GM12865 (cell line): ENCODE data around the gene ATP8A1.
"Not testable (repeated sequence)": the region's sequence is repeated elsewhere in the genome, so short reads cannot be mapped to it uniquely, and the experiment has no call there.

Source experiments
- DNase-seq: peaks from one replicate; pipeline ENCODE4 v3.0.0; 2010; ENCODE audit warnings: low read depth
- H3K4me3 ChIP-seq: 2 replicates; pipeline ENCODE4 v1.5.1; 2011; ENCODE audit warnings: mild to moderate bottlenecking, low read depth, low read length, control low read depth
- TF ChIP-seq, protein P1 (sequence below): IDR thresholded peaks from 2 replicates; pipeline ENCODE4 v1.5.1; 2011; ENCODE audit warnings: low read length, control low read depth, low read depth, inconsistent platforms; ENCODE audit not compliant: insufficient read depth; ENCODE audit errors: missing control alignments

Gene ATP8A1

DNA sequence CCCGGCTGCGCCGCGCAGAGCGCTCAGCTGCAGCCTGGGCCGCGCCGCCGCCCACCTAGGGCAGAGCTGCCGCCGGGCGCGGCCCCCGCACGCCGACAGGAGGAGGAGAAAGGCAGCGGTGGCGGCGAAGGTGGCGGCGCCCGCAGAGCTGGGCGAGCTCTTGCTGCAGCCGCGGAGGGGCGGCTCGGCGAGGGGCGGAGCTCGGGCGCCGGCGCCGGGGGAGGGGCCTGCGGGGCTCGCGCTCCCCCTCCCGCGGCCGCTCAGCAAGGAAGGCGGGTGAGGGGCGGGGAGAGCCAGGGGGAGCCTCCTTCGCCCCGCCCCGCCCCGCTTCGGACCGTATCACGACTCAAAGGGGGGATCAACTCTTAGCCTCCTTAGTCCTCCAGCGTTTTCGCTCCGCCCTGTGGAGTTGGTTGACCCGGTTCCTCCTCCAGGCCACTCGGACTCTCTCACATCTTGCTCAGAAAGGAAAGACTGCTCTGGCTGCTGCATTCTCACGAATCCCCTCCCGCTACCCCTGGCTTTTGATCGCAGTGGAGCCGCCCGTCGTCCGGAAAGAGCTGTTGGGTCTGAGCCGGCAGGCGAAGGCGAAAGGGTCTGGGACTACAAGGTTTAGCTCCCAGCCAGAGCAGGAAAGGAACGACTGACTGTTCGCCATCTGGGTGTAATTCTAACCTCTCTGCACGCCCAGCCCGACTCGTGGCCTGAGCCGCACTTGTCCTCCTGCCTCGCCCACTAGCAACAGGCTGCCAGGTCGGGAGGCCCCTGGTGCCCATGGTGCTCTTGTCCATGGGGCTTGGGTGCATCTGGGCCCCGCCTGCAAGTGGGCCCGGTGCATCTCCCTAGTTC, at the start of gene ATP8A1:
Gene ATP8A1 (minus strand): TSS at position 162 of the 849 bp plus-strand sequence. CDS start 232 bp downstream, outside the sequence.
- peak within 1 kb of the TSS; percentile 95 for H3K4me3 ChIP-seq
- peak; percentile 96 for DNase-seq
- TF ChIP-seq, protein P1, sequence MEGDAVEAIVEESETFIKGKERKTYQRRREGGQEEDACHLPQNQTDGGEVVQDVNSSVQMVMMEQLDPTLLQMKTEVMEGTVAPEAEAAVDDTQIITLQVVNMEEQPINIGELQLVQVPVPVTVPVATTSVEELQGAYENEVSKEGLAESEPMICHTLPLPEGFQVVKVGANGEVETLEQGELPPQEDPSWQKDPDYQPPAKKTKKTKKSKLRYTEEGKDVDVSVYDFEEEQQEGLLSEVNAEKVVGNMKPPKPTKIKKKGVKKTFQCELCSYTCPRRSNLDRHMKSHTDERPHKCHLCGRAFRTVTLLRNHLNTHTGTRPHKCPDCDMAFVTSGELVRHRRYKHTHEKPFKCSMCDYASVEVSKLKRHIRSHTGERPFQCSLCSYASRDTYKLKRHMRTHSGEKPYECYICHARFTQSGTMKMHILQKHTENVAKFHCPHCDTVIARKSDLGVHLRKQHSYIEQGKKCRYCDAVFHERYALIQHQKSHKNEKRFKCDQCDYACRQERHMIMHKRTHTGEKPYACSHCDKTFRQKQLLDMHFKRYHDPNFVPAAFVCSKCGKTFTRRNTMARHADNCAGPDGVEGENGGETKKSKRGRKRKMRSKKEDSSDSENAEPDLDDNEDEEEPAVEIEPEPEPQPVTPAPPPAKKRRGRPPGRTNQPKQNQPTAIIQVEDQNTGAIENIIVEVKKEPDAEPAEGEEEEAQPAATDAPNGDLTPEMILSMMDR = no peak

- no peak for DNase-seq
- TF ChIP-seq, protein P1 = no peak
- no peak overlapping the region for H3K4me3 ChIP-seq
Measured at GRCh38 chr4:42706086-42706485, 49.2 kb upstream of the ATP8A1 start.

GRCh38 chr4:42703813-42704212, 46.9 kb upstream of the ATP8A1 start:
- H3K4me3 ChIP-seq = no peak overlapping the region
- peak; percentile 20 for DNase-seq
- TF ChIP-seq, protein P1 = no peak

- H3K4me3 ChIP-seq = no peak overlapping the region
- no peak for DNase-seq
- TF ChIP-seq, protein P1 = no peak
Measured at GRCh38 chr4:42702895-42703294, 46.0 kb upstream of the ATP8A1 start.

GRCh38 chr4:42701780-42702179, 44.9 kb upstream of the ATP8A1 start:
- not testable (repeated sequence) for DNase-seq, H3K4me3 ChIP-seq

GRCh38 chr4:42690537-42690936, 33.6 kb upstream of the ATP8A1 start:
- no peak overlapping the region for H3K4me3 ChIP-seq
- DNase-seq = no peak
- TF ChIP-seq, protein P1 = no peak

GRCh38 chr4:42683393-42683792, 26.5 kb upstream of the ATP8A1 start:
- TF ChIP-seq, protein P1 = no peak

More at GRCh38 chr4:42683393-42683792, 26.5 kb upstream of the ATP8A1 start:
- no peak overlapping the region for H3K4me3 ChIP-seq
- no peak for DNase-seq
